ENCODE results near the gene DNAJB13. TPM values are rescaled to one million over a fixed set of nuclear protein-coding genes. Genes with fewer than 3 reads are reported as not detected.

Gene DNAJB13
- total RNA-seq, 2 experiments from 2014 or later = 0.29 TPM; not detected in 1

DNA sequence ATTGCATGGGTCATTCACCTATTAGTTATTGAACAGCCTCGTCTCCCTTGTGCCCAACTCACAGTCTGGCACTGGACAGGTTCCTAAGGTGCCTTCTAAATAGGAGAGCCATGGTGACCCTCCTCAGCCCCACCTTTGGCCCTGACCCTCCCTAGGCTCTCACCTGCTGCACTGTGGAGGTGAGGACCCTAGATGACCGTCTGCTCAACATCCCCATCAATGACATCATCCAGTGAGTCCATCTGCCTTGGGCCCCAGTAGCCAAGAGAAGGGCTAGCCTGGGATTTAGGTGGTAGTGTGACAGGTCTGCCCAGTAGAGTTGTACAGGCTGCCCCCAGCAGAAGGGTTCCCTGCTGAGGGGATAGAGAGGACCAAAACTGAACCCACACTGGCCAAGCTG is 18.3 kb downstream of the DNAJB13 start:
- intact Hi-C loops (cut with micrococcal nuclease; ENCODE audit: unreplicated experiment) = no loop called here
- BruUV-seq (replicated peaks) = no TSS peak
- Histone ChIP-seq H3K9me2 (ENCODE audit: insufficient read depth, low read length) (no peaks in the 10 kb centered on the region), H3K36me3 (ENCODE audit: insufficient read depth, low read length) (peaks cover 15% of the 10 kb centered on the region), H3K4me2 (ENCODE audit: low read length) (no peak overlapping the region), H4K20me1 (ENCODE audit: insufficient read depth, low read length) (no peaks in the 10 kb centered on the region), H3K4me3 (ENCODE audit: low read depth, low read length, poor library complexity, severe bottlenecking) (no peak overlapping the region), H3K9me3 (ENCODE audit: low read length) (no peaks in the 10 kb centered on the region), H3K27ac (ENCODE audit: low read depth, low read length, poor library complexity, severe bottlenecking) (no peak overlapping the region), H3K79me2 (ENCODE audit: insufficient read depth, low read depth, low read length) (no peaks in the 10 kb centered on the region), H2AFZ (ENCODE audit: low read length) (no peak overlapping the region), H3K4me1 (ENCODE audit: insufficient read depth, low read length, poor library complexity, severe bottlenecking) (peaks cover 45% of the 10 kb centered on the region)
- CTCF ChIA-PET (ENCODE audit: unreplicated experiment) = no interaction called here
- POLR2A ChIA-PET = interaction anchor here (1.0 to 3.3 kb wide), 2 partner anchors 9 to 11 kb away, joined by 4 to 18 read pairs; no protein-coding TSS in a partner anchor
- no peak for DNase-seq (ENCODE audit: low spot score)
- TF ChIP-seq, protein P1, sequence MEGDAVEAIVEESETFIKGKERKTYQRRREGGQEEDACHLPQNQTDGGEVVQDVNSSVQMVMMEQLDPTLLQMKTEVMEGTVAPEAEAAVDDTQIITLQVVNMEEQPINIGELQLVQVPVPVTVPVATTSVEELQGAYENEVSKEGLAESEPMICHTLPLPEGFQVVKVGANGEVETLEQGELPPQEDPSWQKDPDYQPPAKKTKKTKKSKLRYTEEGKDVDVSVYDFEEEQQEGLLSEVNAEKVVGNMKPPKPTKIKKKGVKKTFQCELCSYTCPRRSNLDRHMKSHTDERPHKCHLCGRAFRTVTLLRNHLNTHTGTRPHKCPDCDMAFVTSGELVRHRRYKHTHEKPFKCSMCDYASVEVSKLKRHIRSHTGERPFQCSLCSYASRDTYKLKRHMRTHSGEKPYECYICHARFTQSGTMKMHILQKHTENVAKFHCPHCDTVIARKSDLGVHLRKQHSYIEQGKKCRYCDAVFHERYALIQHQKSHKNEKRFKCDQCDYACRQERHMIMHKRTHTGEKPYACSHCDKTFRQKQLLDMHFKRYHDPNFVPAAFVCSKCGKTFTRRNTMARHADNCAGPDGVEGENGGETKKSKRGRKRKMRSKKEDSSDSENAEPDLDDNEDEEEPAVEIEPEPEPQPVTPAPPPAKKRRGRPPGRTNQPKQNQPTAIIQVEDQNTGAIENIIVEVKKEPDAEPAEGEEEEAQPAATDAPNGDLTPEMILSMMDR (conservative IDR thresholded peaks at IDR 0.05; ENCODE audit: low read length) = no peak
- TF ChIP-seq EZH2phosphoT487 (IDR thresholded peaks at IDR 0.05; ENCODE audit: borderline replicate concordance, low read depth, low read length) = no peak

GRCh38 chr11:73969991-73970800 is 19.4 kb downstream of the DNAJB13 start:
- no peaks in the 10 kb centered on the region for H3K79me2 ChIP-seq (ENCODE audit: insufficient read depth, low read depth, low read length)
- no peak overlapping the region for H3K4me2 ChIP-seq (ENCODE audit: low read length)
- CTCF ChIA-PET (ENCODE audit: unreplicated experiment) = interaction anchor here (0.6 to 0.7 kb wide), 3 partner anchors 9 to 50 kb away, joined by 3 read pairs; no protein-coding TSS in a partner anchor
- peak; percentile 50 for DNase-seq (ENCODE audit: low spot score)
- H3K4me1 ChIP-seq (ENCODE audit: insufficient read depth, low read length, poor library complexity, severe bottlenecking) = peaks cover 47% of the 10 kb centered on the region
- H3K9me3 ChIP-seq (ENCODE audit: low read length) = no peaks in the 10 kb centered on the region
- no peak for TF ChIP-seq EZH2phosphoT487 (IDR thresholded peaks at IDR 0.05; ENCODE audit: borderline replicate concordance, low read depth, low read length)
- TF ChIP-seq, protein P1 (conservative IDR thresholded peaks at IDR 0.05; ENCODE audit: low read length) = no peak
- H4K20me1 ChIP-seq (ENCODE audit: insufficient read depth, low read length) = no peaks in the 10 kb centered on the region
- H2AFZ ChIP-seq (ENCODE audit: low read length) = no peak overlapping the region
- intact Hi-C loops (cut with micrococcal nuclease; ENCODE audit: unreplicated experiment) = no loop called here
- no peaks in the 10 kb centered on the region for H3K9me2 ChIP-seq (ENCODE audit: insufficient read depth, low read length)
- peaks cover 26% of the 10 kb centered on the region for H3K36me3 ChIP-seq (ENCODE audit: insufficient read depth, low read length)
- POLR2A ChIA-PET = interaction anchor here (0.7 to 3.3 kb wide), 3 partner anchors 8 to 25 kb away, joined by 3 to 18 read pairs (median 4); no protein-coding TSS in a partner anchor
- BruUV-seq (replicated peaks) = no TSS peak
- no peak overlapping the region for H3K4me3 ChIP-seq (ENCODE audit: low read depth, low read length, poor library complexity, severe bottlenecking)
- H3K27ac ChIP-seq (ENCODE audit: low read depth, low read length, poor library complexity, severe bottlenecking) = peak overlapping the region; percentile 2
